B cell (primary cell): ENCODE data around the gene CSF1. TPM values are rescaled to one million over a fixed set of nuclear protein-coding genes. Genes with fewer than 3 reads are reported as not detected.

Experiments used
- ATAC-seq: fragments of 200-7000 bp; cut with Tn5 transposase; one replicate; pipeline ENCODE4 v1.10.0; 2021; ENCODE audit warnings: low read depth, mild to moderate bottlenecking, moderate number of reproducible peaks, moderate library complexity
- CTCF ChIA-PET: fragments of 350-600 bp; sonication (Branson Sonifier 250); formaldehyde crosslinking; loops from one replicate; lab custom pipeline; 2021; ENCODE audit warnings: antibody characterized with exemption, inconsistent platforms; lab: Charles Lee
- POLR2A ChIA-PET: fragments of 350-600 bp; sonication (Branson Sonifier 250); formaldehyde crosslinking; loops from one replicate; lab custom pipeline; 2021; ENCODE audit warnings: antibody characterized with exemption; lab: Charles Lee
- DNase-seq: peaks from one replicate; pipeline ENCODE4 v3.0.0; 2013
- H2AFZ ChIP-seq: 2 replicates; pipeline ENCODE4 v1.6.1; 2012; ENCODE audit warnings: mild to moderate bottlenecking, low read depth, low read length; ENCODE audit not compliant: insufficient read depth, poor library complexity, severe bottlenecking
- H3K27ac ChIP-seq, 2 donors: 1 replicate in 1 of 2; 2 replicates in 1 of 2; pipeline ENCODE4 v1.5.1; 2012 to 2013; ENCODE audit warnings: low read length in 2 of 2, mild to moderate bottlenecking in 2 of 2, moderate library complexity in 1 of 2
- H3K27me3 ChIP-seq, 4 experiments: fragments of 200-600 bp in 1 of 4; sonication (generic) in 1 of 4; replicated peaks in 1 of 4; 1 replicate in 2 of 4; 2 replicates in 2 of 4; pipeline versions ENCODE4 v1.6.1 to v1.7.0; 2013 to 2016; ENCODE audit warnings: low read length in 3 of 4, mild to moderate bottlenecking in 2 of 4, mixed read lengths in 1 of 4, moderate library complexity in 1 of 4; ENCODE audit not compliant: insufficient read depth in 4 of 4, control insufficient read depth in 3 of 4; ENCODE audit errors: control extremely low read depth in 1 of 4
- H3K36me3 ChIP-seq, 2 experiments: replicated peaks in 1 of 2; 1 replicate in 1 of 2; 2 replicates in 1 of 2; pipeline versions ENCODE4 v1.6.1 to v1.7.1; 2013; ENCODE audit warnings: low read length in 1 of 2; ENCODE audit not compliant: insufficient read depth in 2 of 2, control insufficient read depth in 1 of 2; ENCODE audit errors: control extremely low read depth in 1 of 2, extremely low read depth in 1 of 2
- H3K4me1 ChIP-seq, 2 donors: fragments of 200-600 bp in 1 of 2; sonication (generic) in 1 of 2; 1 replicate in 1 of 2; 2 replicates in 1 of 2; pipeline versions ENCODE4 v1.5.1 to v1.6.1; 2013 to 2017; ENCODE audit warnings: low read length in 2 of 2; ENCODE audit not compliant: control insufficient read depth in 2 of 2, insufficient read depth in 2 of 2
- H3K4me2 ChIP-seq: replicated peaks from 2 replicates; pipeline ENCODE3; 2012; ENCODE audit warnings: mild to moderate bottlenecking, low read depth, low read length; ENCODE audit not compliant: poor library complexity, severe bottlenecking
- H3K4me3 ChIP-seq, 5 experiments: fragments of 200-600 bp in 1 of 5; sonication (generic) in 1 of 5; 1 replicate in 3 of 5; 2 replicates in 2 of 5; pipeline versions ENCODE4 v1.5.1 to v1.7.0; 2011 to 2016; ENCODE audit warnings: low read length in 4 of 5, mild to moderate bottlenecking in 4 of 5, low read depth in 2 of 5, control low read depth in 1 of 5, moderate library complexity in 1 of 5; ENCODE audit not compliant: insufficient read depth in 1 of 5; ENCODE audit errors: control extremely low read depth in 1 of 5, extremely low read depth in 1 of 5
- H3K79me2 ChIP-seq: fragments of 200-600 bp; sonication (generic); one replicate; pipeline ENCODE4 v1.6.0; 2016; ENCODE audit warnings: low read length; ENCODE audit not compliant: control insufficient read depth, insufficient read depth
- H3K9ac ChIP-seq: fragments of 200-600 bp; sonication (generic); 2 replicates; pipeline ENCODE4 v1.6.1; 2017; ENCODE audit warnings: mild to moderate bottlenecking, low read length, moderate library complexity
- H3K9me3 ChIP-seq, 3 donors: one replicate each; pipeline versions ENCODE4 v1.6.1 to v1.7.1; 2013; ENCODE audit warnings: low read length in 2 of 3; ENCODE audit not compliant: control insufficient read depth in 2 of 3, insufficient read depth in 1 of 3; ENCODE audit errors: control extremely low read depth in 1 of 3
- H4K20me1 ChIP-seq: 2 replicates; pipeline ENCODE4 v1.6.0; 2012; ENCODE audit warnings: mild to moderate bottlenecking, low read length; ENCODE audit not compliant: insufficient read depth, control insufficient read depth, poor library complexity, severe bottlenecking
- H3K27ac Mint-ChIP-seq: one replicate; pipeline ENCODE4 v1.8.0; 2021; ENCODE audit warnings: mixed read lengths
- H3K27me3 Mint-ChIP-seq: one replicate; pipeline ENCODE4 v1.8.0; 2021; ENCODE audit warnings: mixed read lengths
- H3K4me1 Mint-ChIP-seq: one replicate; pipeline ENCODE4 v1.8.0; 2021; ENCODE audit warnings: mixed read lengths
- H3K4me3 Mint-ChIP-seq: one replicate; pipeline ENCODE4 v1.8.0; 2021; ENCODE audit warnings: mixed read lengths
- H3K9me3 Mint-ChIP-seq: one replicate; pipeline ENCODE4 v1.8.0; 2022; ENCODE audit warnings: mixed read lengths; ENCODE audit not compliant: insufficient read depth
- CTCF ChIP-seq: fragments of 200-600 bp; IDR thresholded peaks from one replicate; pipeline ENCODE4 v1.8.0; 2022; ENCODE audit warnings: antibody characterized with exemption, mild to moderate bottlenecking
- EZH2 ChIP-seq: IDR thresholded peaks from 2 replicates; pipeline ENCODE4 v1.6.1; 2012; ENCODE audit warnings: borderline replicate concordance, low read depth, mild to moderate bottlenecking, moderate library complexity, low read length; ENCODE audit not compliant: insufficient read depth, poor library complexity, severe bottlenecking
- WGBS: methylation state at CpG from one replicate; pipeline ENCODE4 v1.1.5; 2013; ENCODE audit warnings: missing lambda C conversion rate; ENCODE audit not compliant: insufficient coverage; 5-methylcytosine and 5-hydroxymethylcytosine counted together
- intact Hi-C: fragments of 100-400 bp; cut with micrococcal nuclease; formaldehyde crosslinking; loops from one replicate; pipeline ENCODE4 v1.10.0; 2022
- polyA plus RNA-seq: library from polyadenylated mRNA; depleted of rRNA; stranded (reverse); fragments of >200 nt; gene quantifications from 2 replicates; pipeline ENCODE4 v1.2.3, GENCODE V29; 2012
- total RNA-seq, 2 donors: library from RNA; stranded (reverse); fragments of 120-200 nt in 1 of 2; gene quantifications; 1 replicate in 1 of 2; 2 replicates in 1 of 2; pipeline versions ENCODE4 v1.2.3 to v1.2.4, GENCODE V29; 2013 to 2022

The CSF1 gene
- total and polyA plus RNA-seq, 2 donors (not counting 1 experiment from before 2014, with no cell fraction given): 0.55 to 4.2 TPM

DNA sequence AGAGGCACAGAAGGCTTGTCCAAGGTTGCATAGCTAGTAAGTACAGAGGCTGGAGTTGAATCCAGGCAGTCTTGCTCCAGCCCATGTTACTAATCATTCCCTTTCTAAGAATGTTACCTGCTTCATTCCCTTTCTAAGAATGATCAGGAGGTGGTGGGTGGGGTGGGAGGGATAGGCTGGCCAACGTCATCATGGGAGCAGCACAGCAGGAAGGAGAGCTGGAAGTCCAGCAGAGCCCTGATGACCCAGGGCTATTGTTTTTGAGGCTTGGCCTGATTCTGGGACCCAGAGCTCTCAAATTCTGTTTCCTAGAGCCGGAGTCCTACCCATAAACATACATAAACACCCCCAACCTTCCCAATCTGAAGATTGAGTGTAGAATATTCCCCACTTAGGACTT lies 11.8 kb upstream of the CSF1 start:
- Histone ChIP-seq H3K4me3 (no peak overlapping the region), H3K4me1 (peaks cover 19 to 22% of the 10 kb centered on the region in 2 donors), H3K27ac (no peak overlapping the region), H2AFZ (no peak overlapping the region), H3K79me2 (no peaks in the 10 kb centered on the region), H4K20me1 (no peaks in the 10 kb centered on the region), H3K27me3 (peaks cover 0 to 37% (median 17%) of the 10 kb centered on the region in 4 experiments), H3K36me3 (no peaks in the 10 kb centered on the region), H3K9ac (no peak overlapping the region), H3K4me2 (no peak overlapping the region), H3K9me3 (peaks cover 0 to 15% (median 0%) of the 10 kb centered on the region in 3 donors)
- POLR2A ChIA-PET: no interaction called here
- Mint-ChIP-seq H3K27ac (no peak overlapping the region), H3K4me3 (no peak overlapping the region), H3K27me3 (peaks cover 31% of the 10 kb centered on the region), H3K9me3 (no peaks in the 10 kb centered on the region), H3K4me1 (peaks cover 3% of the 10 kb centered on the region)
- ATAC-seq (no peak), DNase-seq (no peak)
- 80% methylated on average over 1 of the region's 2 CpGs for WGBS
- intact Hi-C loops: no loop called here
- CTCF ChIA-PET: no interaction called here
- TF ChIP-seq EZH2: no peak
- no peak for TF ChIP-seq CTCF

DNA sequence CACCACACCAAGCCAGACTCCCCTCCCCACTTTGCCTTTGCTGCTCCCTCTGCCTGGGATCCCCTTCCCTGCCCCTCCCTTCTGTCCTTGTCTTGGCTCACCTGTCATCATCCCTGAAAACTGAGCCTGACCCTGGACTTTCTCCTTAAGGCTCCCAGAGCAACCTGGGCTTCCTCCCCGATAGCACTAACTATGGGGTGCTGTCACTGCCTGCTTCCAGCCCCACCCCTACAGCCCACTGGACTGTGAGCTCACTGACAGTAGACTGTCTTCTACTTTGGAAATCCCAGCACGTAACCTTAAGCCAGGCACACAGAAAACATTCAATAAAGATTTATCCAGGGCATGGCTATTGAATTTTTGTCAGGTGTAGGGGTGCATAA lies 9.5 kb upstream of the CSF1 start:
- Mint-ChIP-seq H3K9me3 (no peaks in the 10 kb centered on the region), H3K4me3 (no peak overlapping the region), H3K27me3 (peaks cover 33% of the 10 kb centered on the region), H3K27ac (no peak overlapping the region), H3K4me1 (peaks cover 12% of the 10 kb centered on the region)
- 90% methylated on average over 1 of the region's 2 CpGs for WGBS
- Histone ChIP-seq H3K9me3 (peaks cover 0 to 15% (median 0%) of the 10 kb centered on the region in 3 donors), H3K4me3 (no peak overlapping the region), H4K20me1 (peaks cover 7% of the 10 kb centered on the region), H2AFZ (no peak overlapping the region), H3K27ac (no peak overlapping the region), H3K4me1 (peaks cover 8 to 12% of the 10 kb centered on the region in 2 donors), H3K4me2 (no peak overlapping the region), H3K79me2 (no peaks in the 10 kb centered on the region), H3K36me3 (no peaks in the 10 kb centered on the region), H3K27me3 (peaks cover 0 to 42% (median 22%) of the 10 kb centered on the region in 4 experiments), H3K9ac (no peak overlapping the region)
- no peak for TF ChIP-seq CTCF
- TF ChIP-seq EZH2: no peak
- no peak for DNase-seq
- CTCF ChIA-PET: interaction anchor here (0.6 to 1.5 kb wide), 2 partner anchors 84 to 337 kb away, joined by 3 read pairs; partner anchors contain the start of gene AHCYL1
- intact Hi-C loops: no loop called here
- no peak for ATAC-seq
- POLR2A ChIA-PET: no interaction called here
